Left renal pelvis (tissue), 4 donors: ENCODE results near the gene SCP2. TPM values are rescaled to one million over a fixed set of nuclear protein-coding genes. Genes with fewer than 3 reads are reported as not detected.

Experiments
- DNase-seq, 4 donors: peaks; one replicate each; pipeline ENCODE4 v3.0.0-alpha.2; 2013; ENCODE audit warnings: low read depth in 4 of 4, low spot score in 3 of 4
- polyA plus RNA-seq, 4 donors: library from polyadenylated mRNA; unstranded; fragments of 120-200 nt; gene quantifications; one replicate each; pipeline ENCODE4 v1.2.1, GENCODE V29; 2013; ENCODE audit not compliant: insufficient read length in 4 of 4

The SCP2 gene
- polyA plus RNA-seq, 4 donors, result 141 to 229 (median 205) TPM

GRCh38 chr1:53093778-53094532 is 166.9 kb downstream of the SCP2 start:
- no peak for DNase-seq

- DNase-seq, result no peak
Measured at GRCh38 chr1:53094533-53094919, 167.4 kb downstream of the SCP2 start.

Other genes starting within 250 kb of the SCP2 start
- 10 to 100 TPM; 15.3 to 18.3 (median 17.0) TPM for gene COA7, start 228.9 kb upstream of the SCP2 start, polyA plus RNA-seq
- gene ZYG11B, start 200.8 kb upstream of the SCP2 start, polyA plus RNA-seq, result 10 to 100 TPM; 25.8 to 30.7 (median 28.1) TPM
- gene ZYG11A, start 84.5 kb upstream of the SCP2 start, polyA plus RNA-seq, result under 1 TPM; 0.17 to 0.23 (median 0.18) TPM
- 100 to 1,000 TPM in 3 of 4 donors, 10 to 100 TPM in 1; 67.9 to 250 (median 125) TPM for gene ECHDC2, start 5.5 kb upstream of the SCP2 start, polyA plus RNA-seq
- gene PODN, start 134.9 kb downstream of the SCP2 start, polyA plus RNA-seq, result 10 to 100 TPM in 1 of 4 donors, 1 to 10 TPM in 3; 2.1 to 26.4 (median 2.7) TPM
- under 1 TPM; 0.06 to 0.86 (median 0.16) TPM for gene SLC1A7, start 215.4 kb downstream of the SCP2 start, polyA plus RNA-seq